Activated CD4-positive, alpha-beta T cell treated with anti-CD3 and anti-CD28 coated beads, Interleukin-2, amount 50 U/mL, for 16 hours (primary cell): ENCODE results near the gene LYPLAL1.
A peak's percentile ranks its signal among the peaks of the same experiment; 100 is the strongest.
"Not testable (repeated sequence)": the region's sequence is repeated elsewhere in the genome, so short reads cannot be mapped to it uniquely, and the experiment has no call there.

ENCODE experiments used
- DNase-seq: peaks from one replicate; pipeline ENCODE4 v3.0.0-alpha.2; 2020

The LYPLAL1 gene

DNA sequence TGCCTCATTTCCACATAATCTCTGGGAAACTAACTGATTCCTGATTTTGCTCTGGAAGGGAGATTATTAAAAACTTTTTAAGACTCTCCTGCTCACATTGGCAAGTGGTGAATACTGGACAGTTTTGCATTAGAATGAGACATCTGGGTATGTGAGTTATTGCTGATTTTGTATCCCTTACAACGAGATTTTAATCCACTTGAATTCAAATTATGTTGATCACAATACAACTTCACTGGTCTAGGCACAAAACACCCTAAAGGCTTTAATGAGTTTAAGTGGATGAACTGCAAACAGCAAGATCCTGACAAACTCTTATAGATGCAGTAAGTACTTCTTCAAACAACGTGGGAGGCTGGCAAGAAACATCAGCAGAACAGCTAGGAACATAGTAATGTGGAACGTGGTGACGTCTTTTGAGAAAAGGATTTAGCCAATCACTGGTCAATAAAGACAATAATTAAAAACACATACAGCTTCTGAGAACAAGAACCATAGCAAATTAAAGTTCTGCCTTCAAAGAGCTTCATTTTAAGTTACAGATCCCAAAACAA, 10.2 kb upstream of the LYPLAL1 start:
- no peak for DNase-seq

DNA sequence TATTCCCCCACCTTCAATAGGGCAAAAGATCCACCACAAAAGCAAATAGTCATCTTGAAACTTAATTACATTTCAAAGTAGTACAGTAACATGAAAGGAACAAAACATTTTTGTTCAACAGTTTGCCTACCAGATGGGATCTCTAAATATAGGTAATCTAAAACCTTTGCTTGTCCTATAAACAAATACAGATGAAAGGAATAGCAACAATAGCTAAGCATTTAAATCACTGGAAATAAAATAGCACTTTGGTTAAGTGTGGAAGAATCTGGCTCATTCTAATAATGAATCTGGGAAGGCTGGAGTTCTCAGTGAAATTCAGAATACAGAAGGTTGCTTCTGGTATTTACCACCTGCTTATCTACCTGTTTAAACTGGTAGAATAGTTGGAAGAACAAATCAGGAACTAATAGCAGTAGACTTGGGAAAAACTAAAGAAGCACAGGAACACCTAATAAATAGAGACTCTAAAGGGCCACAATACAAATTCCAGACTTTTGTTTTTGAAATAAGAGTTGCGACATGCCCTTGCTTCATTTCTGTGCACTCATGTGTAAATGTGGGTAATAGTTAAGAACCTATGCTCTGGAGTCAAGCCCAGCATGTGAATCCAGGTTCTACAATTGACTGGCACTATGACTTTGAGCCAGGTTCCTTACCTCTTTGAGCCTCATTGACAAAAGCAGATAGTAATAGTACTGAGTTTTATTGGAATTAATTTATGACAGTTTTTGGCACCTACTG, 2.3 kb upstream of the LYPLAL1 start:
- DNase-seq: no peak

DNA sequence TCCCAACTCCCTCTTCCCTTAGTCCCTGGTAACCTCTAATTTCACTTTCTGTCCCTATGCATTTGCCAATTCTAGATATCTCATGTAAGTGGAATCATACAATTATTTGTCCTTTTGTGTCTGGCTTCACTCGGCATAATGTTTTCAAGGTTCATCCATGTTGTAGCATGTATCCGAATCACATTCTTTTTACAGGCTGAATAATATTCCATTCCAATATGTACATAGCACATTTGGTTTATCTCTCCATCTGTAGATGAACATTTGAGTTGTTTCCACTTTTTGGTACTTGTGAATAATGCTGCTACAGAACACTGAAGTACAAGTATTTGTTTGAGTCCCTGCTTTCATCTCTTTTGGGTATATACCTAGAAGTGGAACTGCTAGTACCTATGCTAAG, 857 bp upstream of the LYPLAL1 start:
- no peak for DNase-seq

DNA sequence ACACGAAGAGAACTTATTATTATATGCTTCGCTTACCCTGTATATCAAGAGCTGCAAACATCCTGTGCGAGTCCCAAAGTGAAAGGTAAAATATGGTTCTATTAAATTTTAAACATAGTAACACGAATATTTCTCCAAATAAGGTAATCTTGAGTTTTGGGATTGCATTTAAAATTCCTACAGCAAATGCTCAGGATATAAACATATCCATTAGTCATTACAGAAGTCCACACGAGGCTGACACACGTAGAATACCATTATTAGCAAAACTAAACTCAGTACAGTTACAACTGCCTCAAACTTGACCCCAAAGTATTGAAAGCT, 282 bp upstream of the LYPLAL1 start:
- no peak for DNase-seq

DNA sequence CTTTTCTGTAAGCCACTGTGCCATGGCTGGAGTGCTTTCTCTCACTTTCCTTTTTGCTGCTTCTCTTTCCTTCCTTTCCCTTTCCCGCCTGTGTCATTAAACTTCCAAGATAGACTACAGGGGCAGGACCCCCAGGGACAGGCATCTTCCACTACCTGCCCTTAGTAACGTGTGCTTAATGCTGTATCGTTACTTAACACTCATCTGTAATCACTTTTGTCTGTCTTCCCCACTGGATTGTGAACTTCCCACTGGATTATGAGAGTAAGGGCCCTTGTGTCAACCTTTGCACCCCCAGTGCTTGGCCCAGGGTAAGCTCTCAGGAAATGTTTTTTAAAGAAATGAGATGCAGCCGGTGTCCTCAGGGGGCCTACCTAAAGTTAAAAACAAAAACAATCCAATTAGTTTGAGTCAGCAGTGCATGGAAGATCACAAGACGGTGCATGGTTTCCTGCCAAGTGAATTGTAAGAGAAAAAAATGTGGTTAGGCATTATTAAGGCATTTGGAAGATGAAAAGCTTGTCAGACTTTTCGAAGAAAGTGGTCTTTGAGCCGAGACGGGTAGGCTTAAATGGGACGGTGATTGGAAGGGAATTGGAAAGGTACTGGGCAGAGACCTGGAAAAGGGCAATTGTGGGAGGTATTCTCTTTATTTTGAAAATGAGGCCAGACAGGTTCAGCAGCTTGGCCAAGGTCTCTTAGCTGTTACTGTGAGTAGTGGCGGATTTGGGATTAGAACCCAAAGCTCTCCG, 958 bp downstream of the LYPLAL1 start:
- peak; percentile 46 for DNase-seq

DNA sequence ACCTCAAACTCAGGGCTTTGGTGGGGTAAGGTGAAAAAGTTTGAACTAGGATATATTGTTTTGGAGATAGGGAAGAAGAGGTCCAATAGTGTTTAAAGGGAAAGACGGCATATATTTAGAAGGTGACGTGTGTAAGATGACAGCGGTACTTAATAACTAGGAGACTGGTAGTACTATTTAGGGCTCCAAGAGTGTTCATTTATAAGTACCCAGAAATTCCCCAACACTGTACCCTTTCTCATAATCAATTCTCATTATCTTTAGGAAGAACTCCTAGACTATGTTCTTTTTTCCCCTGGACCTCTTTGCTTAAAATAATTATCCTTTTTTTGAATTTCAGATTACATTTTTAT, 1.5 kb downstream of the LYPLAL1 start:
- no peak for DNase-seq

DNA sequence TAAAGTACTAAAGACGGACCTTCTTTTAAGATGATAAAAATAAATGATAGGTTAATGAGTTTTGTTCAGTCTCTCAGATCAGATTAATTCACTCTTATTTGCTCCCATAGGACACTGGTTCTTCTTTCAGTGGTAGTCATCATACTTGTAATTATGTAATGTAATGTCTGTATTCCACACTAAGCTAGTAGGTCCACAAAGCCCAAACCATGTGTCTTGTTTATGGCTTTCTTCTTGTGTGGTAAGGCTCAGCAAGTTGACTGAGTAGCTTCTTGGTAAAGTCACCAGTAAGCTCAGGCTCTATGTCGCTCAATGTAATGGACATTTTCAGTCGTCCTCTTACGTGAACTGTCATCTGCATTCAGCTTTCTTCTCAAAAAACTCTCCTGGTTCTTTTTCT, 2.5 kb downstream of the LYPLAL1 start:
- no peak for DNase-seq

DNA sequence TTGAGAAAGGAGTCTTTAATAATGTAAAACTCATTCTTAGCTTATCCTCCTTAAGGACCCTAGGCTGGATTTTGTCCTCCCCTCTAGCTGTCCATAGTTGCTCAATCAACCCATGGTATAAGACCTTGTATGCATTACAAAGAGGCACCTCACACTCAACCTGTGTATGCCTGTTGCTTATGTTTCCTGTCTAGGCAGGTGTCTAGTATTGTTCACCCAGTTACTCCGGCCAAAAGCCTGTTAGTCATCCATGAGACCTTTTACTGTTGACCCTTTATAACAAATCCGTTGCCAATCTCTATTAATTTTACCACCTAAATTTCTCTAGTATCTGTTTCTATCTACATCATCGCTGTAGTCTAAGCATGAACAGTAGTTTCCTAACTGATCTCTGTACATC, 3.7 kb downstream of the LYPLAL1 start:
- DNase-seq: peak; percentile 24

DNA sequence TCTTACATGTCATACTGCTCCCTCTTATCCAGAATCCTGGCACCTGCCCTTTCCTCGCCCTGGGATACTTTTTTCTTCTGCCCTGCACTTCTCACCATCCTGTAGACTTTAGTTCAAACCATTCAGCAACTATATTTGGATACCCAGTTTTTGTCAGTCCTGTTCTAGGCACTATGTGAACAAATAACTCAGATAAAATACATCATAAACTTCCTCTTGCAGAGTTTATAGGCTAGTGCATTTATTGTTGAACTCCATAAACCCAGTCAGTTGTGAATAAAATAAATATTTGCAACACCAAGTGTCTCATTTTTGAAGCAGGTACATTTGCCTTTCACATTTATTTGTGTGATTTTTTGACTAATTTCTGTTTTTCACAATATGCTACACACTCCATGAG, 4.3 kb downstream of the LYPLAL1 start:
- no peak for DNase-seq

DNA sequence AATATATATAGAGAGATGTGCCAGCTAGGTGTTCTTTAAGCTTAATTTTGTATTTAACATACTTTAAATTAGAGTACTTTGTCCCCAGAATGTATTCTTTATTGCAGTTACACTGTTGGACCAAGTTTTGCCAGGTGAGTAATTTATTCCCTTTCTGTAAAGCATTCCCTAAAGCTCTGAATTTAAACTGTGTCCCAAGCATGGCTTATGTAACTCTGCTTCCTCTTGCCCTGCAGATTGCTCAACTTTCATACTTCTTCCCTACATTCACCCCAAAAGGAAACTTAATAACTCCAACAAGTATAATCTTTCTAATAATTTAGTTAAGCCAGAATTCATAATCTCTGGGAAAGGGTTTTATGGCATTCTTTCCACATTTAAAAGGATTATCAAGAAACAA, 5.6 kb downstream of the LYPLAL1 start:
- no peak for DNase-seq

DNA sequence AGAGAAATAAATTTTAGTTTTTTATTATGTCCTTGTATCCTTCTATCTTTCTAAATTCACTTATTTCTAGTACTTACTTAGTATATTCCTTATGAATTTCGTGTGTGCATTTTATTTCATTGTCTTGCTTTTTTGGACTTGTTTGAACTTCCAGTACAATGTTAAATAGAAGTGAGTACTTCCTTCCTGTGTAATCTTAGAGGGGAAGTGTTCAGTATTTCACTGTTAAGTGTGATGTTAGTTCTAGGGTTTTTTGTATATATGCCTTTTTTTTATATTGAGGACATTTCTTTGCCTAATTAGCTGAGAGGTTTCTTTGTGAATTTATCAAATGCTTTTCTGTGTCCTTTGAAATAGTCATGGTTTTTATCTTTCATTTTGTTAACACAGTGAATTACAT, 10.7 kb downstream of the LYPLAL1 start:
- no peak for DNase-seq

DNA sequence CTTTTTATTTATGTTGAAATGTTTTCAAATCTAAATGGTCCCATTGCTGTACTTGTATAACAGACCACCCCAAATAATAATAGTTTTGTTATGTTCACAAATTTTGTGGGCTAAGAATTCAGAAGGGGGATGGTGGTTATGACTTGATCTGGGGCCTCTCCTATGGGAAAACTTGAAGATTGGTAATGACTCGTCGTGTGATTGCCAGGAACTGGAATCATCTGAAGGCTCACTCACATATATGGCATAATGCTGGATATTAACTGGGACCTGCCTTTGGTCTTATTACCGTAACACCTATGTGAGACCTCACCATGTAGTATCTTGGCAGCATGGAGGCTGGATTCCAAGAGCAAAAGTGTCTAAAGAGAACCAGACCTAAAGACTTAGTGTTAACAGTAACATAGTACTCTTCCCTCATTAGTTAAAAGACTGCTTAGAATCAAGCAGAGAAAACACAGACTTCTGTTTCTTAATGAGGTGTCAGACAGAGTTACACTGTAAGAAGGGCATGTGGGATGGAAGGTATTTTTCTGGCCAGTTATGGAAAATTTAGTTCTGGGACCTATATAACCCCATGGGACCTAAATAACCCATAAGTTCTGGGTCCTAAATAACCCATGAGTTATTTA, 11.9 kb downstream of the LYPLAL1 start:
- DNase-seq: no peak

DNA sequence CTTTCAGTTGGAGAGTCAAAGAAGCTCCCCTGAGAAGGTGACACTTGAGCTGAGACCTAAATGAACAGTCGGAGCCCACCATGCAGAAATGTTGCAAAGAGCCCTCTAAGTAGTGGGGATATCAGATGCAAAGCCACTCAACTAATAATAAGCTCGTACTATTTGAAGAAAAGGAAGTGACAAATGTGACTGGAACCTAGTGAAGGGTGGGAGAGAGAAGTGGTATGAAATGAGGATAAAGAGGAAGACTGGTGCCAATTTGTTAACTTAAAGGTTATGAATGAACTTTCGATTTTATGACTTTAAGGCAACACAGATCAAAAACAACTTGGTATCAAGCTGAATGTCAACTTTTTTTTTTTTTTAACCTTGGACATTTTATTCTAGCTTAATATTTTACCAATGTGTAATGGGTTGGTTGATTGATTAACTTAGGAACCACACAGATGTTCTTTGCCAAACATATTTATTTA, 14.7 kb downstream of the LYPLAL1 start:
- no peak for DNase-seq

DNA sequence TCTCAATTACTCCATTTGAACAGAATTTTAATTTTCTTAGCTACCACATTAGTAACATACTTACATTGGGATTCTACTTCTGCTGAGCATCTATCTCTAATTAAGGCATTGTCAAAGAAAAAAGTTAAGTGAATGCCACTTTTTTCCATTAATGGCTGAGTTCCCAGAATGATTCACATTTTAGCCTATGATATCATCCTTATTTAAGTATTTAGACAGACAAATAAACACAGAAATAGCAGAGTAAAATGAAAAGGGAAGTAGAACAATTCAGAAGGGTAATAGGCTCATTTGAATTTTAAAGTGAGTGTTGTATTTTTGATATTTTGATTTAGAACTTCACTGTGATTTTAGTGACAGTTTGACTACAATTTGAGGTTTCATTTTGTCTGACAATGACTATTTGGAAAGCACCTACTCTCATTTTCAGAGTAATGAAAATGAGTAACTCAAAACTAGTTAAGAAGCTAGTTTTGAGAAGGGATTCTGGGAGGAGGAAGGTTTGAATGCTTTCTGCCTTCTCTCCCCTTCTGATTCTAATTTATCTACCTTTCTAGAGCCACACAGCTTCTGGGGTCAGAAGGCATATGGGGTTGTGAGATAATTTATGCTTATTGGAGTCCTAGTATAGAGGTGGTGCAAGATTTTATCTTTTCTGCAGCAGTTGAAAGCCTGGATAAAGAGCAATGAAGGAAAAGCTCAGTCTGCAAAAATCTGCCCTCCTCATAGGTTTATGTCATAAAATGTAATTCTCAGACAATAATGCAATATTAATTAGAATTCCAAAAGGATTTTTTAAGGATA, 15.5 kb downstream of the LYPLAL1 start:
- DNase-seq: peak; percentile 80

DNA sequence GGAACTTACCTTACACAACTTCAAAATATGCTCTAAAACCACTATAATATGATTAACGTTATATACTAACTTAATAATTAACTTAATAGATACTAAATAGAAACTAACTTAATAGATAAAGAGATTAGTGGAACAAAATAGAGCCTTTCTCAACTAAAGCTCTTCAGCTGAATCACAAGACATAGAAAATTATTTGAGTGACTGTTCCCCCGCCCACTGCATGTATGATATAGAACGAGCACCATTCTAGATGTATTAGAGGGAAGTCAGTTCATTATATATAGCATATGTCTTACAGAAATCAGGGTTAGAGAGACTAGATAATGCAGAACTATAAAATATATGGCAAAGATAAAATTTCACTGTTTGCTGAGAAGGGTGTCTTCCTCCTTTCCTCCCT, 16.3 kb downstream of the LYPLAL1 start:
- DNase-seq: no peak

DNA sequence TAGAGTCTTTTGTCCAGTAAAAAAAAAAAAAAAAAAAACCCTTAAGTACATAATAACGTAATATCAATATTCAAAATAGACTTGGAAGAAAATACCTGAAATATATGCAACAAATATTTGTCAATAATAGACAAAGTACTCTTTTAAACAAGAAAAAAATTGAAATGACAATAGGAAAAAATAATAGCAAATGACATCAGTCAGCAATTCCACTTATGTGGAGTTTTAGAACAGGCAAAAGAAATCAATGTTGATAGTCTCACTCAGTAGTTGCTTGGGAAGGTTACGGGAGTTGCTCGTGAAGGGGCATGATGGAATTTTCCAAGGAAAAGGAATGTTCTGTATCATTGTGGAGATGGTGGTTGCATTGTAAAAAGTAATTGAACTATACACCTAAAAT, 16.9 kb downstream of the LYPLAL1 start:
- DNase-seq: no peak

DNA sequence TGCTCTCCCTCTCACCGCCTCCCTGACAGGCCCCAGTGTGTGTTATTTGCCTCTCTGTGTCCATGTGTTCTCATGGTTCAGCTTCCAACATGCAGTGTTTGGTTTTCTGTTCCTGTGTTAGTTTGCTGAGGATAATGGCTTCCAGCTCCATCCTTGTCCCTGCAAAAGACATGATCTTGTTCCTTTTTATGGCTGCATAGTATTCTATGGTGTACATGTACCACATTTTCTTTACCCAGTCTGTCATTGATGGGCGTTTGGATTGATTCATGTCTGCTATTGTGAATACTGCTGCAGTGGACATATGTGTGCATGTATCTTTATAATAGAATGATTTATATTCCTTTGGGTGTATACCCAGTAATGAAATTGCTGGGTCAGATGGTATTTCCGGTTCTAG, 22.2 kb downstream of the LYPLAL1 start:
- not testable (repeated sequence) for DNase-seq

DNA sequence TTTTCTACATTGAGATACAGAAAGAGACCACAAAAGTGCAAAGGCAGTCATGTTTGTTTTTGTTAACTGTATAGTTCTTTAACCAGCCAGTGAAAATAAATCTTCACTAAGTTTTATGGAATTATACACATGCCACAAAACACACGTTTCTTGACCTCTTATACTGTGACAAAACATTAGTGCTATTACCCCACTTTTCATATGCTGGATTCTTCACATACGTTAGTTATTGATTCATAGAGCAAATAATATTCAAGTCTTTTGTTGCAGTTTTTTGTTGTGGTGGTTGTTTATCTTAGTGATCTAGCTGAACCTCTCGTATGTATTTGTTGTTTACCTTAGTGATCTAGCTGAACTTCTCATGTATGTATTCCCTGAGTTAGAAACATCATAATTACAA, 28.0 kb downstream of the LYPLAL1 start:
- DNase-seq: no peak

DNA sequence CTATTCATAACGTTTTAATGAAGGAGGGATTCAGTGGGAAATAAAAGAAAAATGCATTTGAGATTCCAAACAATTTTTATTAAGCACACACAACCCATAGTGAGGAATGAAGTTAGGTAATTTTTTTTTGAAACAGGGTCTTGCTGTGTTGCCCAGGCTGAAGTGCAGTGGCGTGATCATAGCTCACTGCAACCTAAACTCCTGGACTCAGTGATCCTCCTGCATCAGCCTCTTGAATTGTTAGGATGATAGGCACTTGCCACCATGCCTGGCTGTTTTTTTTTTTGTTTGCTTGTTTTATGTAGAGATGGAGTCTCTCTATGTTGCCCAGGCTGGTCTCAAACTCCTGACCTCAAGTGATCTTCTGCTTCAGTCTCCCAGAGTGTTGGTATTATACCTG, 28.9 kb downstream of the LYPLAL1 start:
- DNase-seq: no peak

DNA sequence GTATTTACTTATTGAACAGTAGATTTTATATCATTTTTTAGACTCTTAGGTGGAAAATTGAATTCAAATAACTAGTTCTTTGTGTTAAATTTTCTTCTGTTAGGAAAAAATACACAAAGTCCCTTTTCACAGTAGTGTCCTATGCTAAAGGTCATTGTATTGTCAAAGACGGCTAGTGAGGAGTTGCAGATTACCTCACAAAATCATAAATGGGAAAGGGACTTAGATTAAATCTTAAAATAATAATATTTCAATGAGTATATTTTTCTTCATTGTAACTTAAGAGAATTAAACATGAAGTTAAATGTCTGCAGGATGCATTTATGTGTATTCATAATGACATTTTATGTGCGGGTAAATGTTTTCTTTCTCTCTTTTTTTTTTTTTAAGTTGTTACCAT, 32.7 kb downstream of the LYPLAL1 start:
- DNase-seq: no peak

DNA sequence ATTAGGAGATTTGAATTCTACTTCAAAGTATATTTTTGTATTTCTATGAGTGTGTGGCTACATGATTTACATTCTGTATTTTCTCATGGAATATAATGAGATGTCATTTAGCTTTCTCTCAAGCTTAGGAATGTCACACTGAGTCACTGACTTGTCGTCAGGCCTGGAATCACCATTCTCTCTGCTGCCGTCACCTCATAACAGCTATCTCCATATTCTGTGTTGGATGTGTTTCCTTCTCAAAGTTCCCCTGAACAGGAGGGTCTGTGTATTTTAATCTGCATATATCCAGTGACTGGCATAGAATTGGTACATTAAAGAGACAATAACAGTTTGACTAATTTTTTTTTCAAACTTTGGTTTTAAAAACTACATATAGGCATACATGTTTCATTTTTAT, 35.9 kb downstream of the LYPLAL1 start:
- no peak for DNase-seq

DNA sequence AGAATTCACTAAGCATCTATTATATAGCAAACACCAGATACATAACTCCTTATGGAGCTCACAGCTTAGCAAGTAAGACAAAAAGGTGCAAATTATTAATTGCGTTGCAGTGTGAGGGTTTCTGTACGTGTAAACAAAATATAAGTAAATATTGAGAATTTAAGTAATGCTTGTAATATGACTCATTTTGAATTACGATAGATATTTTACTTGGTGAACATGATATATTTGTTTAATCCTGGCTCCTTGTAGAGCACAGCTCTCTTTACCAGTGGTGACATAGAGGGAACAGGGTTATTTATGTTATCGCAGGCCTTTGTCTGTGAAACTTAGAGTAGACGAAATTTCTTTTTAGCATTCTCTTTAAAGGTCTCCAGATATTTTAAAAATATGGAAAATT, 36.4 kb downstream of the LYPLAL1 start:
- DNase-seq: no peak

DNA sequence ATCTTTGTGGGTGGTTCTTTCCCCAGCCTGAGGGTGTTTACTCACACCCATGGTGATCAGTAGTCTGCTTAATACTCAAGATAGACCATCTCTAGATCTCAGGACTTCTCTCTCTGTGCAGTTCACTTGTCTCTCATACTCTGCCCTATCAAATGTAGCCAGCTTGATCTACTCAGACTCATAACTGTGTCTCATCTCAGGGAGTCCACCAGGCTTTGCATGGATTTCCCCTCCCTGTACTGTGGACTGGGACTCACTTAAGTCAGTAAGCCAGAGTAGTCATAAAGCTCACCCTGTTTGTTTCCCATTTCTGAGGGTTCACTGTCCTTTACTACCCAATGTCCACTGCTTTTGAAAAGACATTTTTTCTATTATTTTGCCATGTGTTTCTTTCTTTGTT, 41.8 kb downstream of the LYPLAL1 start:
- no peak for DNase-seq
